NCI-H1105 treated with DMSO at 0.1 percent for 48 hours (cell line): ENCODE results near the gene DPH6.
"Not testable (repeated sequence)": the region's sequence is repeated elsewhere in the genome, so short reads cannot be mapped to it uniquely, and the experiment has no call there.

Experiments used
- DNase-seq: peaks from one replicate; lab custom pipeline; 2025; lab: John Stamatoyannopoulos, UW

The DPH6 gene

GRCh38 chr15:35329521-35329961, 216.4 kb downstream of the DPH6 start:
- DNase-seq = no peak

- DNase-seq = not testable (repeated sequence)
These were observed 217.1 kb downstream of the DPH6 start for GRCh38 chr15:35328836-35329235.

- DNase-seq = no peak
These were observed 218.2 kb downstream of the DPH6 start for GRCh38 chr15:35327789-35328188.

GRCh38 chr15:35325374-35325941, 220.5 kb downstream of the DPH6 start:
- DNase-seq = no peak

- no peak for DNase-seq
These were observed 222.8 kb downstream of the DPH6 start for GRCh38 chr15:35323141-35323540.

- DNase-seq = no peak
These were observed 224.0 kb downstream of the DPH6 start for GRCh38 chr15:35321926-35322325.

GRCh38 chr15:35320911-35321310, 225.1 kb downstream of the DPH6 start:
- no peak for DNase-seq
